Ecto neural progenitor cell (in vitro differentiated cells): Measurements from ENCODE around the gene GPN1.
"Not testable (repeated sequence)": the region's sequence is repeated elsewhere in the genome, so short reads cannot be mapped to it uniquely, and the experiment has no call there.

Experiments used
- DNase-seq: peaks from one replicate; pipeline ENCODE4 v3.0.0-alpha.2; 2018; ENCODE audit warnings: low spot score

The GPN1 gene

DNA sequence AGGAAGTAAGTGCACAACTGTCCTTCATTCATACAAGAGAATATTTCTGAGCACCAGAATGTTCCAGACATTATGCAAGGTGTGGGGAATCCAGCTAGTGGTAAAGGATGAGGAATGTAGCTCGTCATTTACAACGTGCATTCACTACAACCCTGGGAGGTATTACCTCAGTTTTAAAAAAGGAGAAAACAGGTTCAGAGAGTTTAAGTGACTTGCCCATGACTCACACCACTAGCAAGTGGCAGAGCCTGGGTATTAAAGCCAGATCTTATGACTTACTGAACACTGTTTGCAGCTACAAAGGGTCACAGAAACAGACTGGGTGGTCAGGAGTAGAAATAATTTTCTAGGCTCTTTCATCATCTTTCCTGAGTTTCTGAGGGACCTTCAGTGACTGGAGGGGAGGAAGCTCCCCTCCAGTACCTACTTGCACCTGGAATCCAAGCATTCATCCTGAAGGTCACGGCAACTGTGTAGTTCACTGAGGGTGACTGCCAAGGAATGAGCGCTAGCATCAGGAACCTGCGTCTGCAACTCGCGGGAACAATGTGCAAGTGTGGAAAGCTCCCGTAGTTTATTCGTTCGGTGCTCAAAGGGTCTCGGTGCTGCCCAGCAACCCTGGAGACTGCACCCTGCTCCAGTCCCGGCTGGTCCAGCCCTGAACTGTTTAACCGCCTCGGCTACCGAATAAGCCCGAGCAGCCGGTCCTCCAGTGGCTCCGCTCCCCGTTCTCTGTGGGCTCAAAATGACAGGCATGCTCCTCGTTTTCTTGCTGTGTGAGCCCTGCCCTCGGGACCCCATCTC, 685 bp upstream of the GPN1 start:
- DNase-seq = no peak

DNA sequence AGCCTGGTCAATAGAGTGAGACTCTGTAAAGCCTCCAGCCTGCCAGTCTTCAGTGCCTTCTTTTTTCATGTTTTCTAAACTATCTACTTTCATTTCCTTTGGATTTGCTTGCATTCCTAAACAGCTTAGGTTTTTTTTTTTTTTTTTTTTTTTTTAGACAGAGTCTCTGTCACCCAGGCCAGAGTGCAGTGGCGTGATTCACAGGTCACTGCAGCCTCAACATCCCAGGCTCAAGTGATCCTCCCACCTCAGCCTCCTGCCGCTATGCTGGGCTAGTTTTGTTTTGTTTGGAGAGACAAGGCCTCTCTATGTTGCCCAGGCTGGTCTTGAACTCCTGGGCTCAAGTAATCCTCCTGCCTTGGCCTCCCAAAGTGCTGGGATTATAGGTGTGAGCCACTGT, 1.4 kb downstream of the GPN1 start:
- not testable (repeated sequence) for DNase-seq

GRCh38 chr2:27634291-27634690, 5.4 kb downstream of the GPN1 start:
- DNase-seq = no peak

DNA sequence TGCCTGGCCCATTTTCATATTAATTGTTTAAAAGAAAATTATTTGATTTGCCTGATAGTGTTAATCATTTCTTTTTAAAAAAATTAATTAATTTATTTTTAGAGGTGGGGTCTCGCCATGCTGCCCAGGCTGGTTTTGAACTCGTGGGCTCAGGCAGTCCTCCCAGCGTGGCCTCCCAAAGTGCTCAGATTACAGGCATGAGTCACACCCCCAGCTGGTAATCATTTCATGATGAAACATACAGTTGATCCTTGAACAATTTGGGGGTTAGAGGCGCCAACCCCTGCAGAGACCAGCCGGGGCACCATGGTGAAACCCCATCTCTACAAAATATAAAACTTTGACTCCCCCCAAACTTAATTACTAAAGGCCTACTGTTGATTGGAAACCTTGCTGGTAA, 7.9 kb downstream of the GPN1 start:
- no peak for DNase-seq

- DNase-seq = no peak
These were observed 9.3 kb downstream of the GPN1 start for GRCh38 chr2:27638037-27638637.

DNA sequence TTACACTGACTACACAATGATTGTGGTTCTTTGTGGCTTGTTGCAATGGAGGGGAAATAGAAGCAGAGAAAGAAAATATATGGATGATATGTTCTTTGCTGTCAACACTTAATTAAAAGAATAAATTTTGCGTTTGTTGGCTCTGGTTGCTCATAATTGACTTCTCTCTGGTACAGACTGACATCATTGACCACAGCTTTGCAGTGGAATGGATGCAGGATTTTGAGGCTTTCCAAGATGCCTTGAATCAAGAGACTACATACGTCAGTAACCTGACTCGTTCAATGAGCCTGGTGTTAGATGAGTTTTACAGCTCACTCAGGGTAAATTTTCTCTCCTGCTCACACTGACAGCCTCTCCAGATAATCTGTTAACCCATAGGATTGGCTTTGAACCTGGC, 9.9 kb downstream of the GPN1 start:
- DNase-seq = no peak

DNA sequence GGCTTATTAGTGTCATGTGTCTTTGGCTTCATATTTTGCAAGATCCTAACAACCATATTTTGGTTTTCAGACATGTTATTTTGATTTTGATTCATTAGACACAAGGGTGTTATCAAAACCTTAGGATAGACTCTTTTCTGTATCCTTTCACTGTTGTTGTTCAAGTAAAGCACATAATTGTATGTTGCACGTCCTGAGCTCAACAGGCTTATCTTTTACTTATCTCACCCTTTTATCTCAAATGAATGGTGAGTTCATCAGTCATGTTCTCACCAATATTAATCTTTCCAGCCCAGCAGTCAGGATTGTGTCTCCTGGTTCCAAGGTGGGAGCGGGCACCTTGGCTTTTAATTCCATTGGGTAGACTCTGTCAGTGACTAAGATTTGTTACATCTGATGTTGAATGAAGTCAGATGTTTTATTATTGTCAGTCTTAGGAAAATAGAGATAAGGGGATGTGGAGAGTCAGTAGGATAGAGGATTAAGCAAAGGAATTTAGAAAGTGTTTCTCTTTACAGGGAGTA, 11.9 kb downstream of the GPN1 start:
- DNase-seq = no peak

GRCh38 chr2:27645197-27645596, 16.3 kb downstream of the GPN1 start:
- DNase-seq = no peak

DNA sequence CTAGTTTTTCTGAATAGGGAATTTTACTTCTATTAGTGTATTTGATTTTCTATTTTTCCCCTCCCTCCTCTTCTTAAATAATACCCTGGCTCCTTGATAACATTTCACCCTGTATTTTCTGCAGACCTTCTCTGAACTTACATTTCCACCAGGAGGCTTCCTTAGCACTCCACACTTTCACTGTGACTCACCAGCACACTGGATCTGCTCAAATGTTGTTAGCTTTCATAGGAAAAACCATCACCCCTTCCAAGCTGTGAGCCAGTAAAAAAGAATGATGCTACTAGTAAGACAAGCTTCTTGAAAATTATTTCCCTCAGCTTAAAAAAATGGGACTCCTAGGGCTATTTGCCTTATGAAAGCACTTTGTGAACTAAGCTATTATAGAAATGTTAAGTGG, 18.4 kb downstream of the GPN1 start:
- no peak for DNase-seq

- no peak for DNase-seq
These were observed 18.9 kb downstream of the GPN1 start for GRCh38 chr2:27647737-27648136.

DNA sequence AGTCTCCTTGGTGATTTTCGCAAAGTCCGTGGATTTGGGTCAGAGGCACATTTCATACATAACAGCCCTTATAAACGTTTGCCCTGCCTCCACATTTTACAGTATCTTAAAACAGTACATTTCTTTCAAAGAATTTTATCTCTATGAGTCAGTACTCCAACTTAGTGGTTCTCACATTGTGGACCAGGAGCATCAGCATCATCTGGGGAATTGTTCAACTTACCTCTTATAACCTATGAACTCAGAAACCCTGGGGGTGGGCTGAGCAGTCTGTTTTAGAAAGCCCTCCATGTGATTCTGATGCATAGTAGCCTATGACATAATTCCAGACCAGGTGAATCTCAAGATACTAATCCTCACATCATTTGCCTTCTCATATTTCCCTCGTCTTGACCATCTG, 22.2 kb downstream of the GPN1 start:
- DNase-seq = no peak

GRCh38 chr2:27652341-27652740, 23.5 kb downstream of the GPN1 start:
- no peak for DNase-seq

- no peak for DNase-seq
These were observed 23.9 kb downstream of the GPN1 start for GRCh38 chr2:27652790-27653189.

DNA sequence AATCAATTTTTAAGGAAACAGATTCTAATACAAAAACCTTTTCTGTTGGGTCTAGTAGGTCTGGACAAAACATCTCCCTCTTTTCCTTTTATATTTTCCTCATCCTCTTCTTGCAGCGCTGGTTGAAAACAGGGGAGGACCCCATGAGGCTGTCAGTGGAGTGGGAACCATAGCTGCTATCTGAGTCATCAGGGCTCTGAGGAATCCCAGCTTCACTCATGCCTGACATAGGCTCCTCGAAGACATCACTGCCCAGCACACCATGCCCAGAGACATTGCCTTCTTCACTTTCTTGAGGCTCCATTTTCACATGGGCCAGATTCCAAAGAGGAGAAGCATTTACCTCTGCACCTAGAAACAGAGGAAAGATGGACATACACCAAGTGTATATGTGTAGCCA, 24.5 kb downstream of the GPN1 start:
- no peak for DNase-seq

- no peak for DNase-seq
These were observed 26.5 kb downstream of the GPN1 start for GRCh38 chr2:27655155-27655951.

DNA sequence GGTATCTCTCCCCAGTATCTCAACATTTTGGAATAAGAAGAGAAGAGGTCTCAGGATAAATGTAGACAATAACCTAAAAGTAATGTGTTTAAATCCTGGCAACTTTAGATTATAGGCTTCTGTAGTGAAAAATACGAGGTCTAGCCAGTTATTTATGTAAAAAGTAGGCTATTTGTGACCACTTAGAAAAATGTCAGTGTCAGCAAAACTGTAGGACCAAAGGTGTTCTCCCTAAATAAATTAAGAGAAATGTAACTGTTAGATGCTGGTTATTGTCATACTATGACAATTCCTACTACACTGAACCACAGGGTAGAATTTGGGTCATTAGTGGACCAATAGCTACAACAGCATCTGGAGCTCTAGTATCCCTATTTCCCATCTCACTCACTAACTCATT, 32.5 kb downstream of the GPN1 start:
- DNase-seq = no peak

DNA sequence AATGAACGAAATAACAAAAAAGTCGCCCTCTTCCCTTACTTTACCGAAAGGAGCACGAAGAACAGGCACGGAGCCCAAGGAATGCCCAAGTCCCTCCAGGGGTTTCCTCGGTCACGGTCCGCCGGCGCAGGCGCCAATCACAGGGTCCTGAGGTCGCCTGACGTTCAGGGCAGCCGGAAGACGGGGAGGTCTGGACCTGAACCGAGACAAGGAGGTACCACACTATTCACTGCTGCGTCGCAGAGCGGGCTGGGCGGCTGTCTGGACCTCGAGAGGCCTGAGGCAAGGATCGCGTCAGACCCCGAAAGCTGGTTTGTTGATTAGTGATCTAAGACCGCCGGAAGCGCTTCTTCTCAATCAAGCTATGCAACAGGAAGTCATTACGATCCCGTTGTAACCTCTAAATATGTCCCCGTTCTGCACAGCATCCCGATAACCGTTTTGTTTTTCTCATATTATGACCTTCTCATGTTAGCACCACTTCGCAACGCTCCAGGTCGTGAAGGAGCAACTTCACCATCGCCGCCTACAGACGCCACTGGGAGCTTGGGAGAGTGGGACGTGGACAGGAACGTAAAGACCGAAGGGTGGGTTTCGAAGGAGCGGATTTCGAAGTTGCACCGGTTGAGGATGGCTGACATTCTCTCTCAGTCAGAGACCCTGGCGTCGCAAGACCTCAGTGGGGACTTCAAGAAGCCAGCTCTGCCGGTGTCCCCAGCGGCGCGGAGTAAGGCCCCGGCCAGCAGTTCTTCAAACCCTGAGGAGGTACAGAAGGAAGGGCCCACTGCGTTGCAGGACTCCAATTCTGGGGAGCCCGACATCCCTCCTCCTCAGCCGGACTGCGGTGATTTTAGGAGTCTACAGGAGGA, 34.7 kb downstream of the GPN1 start, which contains the start of the genes SLC4A1AP and SUPT7L:
Gene SLC4A1AP (plus strand): TSS at position 605 of the 869 bp plus-strand sequence. CDS start 26 bp downstream, at position 631.
Gene SUPT7L (minus strand): TSS at position 330 of the 869 bp plus-strand sequence. CDS start 1,422 bp downstream, outside the sequence.
- peak; percentile 87 for DNase-seq

DNA sequence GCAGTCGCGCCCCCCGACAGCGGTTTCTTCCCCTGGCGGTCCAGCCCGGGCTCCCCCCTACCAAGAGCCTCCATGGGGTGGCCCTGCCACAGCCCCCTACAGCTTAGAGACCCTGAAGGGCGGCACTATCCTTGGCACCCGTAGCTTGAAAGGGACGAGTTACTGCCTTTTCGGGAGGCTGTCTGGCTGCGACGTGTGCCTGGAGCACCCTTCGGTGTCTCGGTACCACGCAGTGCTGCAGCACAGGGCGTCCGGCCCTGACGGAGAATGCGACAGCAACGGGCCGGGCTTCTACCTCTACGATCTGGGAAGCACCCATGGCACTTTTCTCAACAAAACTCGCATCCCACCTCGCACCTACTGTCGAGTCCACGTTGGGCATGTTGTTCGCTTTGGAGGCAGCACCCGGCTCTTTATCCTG, 35.3 kb downstream of the GPN1 start:
- no peak for DNase-seq

DNA sequence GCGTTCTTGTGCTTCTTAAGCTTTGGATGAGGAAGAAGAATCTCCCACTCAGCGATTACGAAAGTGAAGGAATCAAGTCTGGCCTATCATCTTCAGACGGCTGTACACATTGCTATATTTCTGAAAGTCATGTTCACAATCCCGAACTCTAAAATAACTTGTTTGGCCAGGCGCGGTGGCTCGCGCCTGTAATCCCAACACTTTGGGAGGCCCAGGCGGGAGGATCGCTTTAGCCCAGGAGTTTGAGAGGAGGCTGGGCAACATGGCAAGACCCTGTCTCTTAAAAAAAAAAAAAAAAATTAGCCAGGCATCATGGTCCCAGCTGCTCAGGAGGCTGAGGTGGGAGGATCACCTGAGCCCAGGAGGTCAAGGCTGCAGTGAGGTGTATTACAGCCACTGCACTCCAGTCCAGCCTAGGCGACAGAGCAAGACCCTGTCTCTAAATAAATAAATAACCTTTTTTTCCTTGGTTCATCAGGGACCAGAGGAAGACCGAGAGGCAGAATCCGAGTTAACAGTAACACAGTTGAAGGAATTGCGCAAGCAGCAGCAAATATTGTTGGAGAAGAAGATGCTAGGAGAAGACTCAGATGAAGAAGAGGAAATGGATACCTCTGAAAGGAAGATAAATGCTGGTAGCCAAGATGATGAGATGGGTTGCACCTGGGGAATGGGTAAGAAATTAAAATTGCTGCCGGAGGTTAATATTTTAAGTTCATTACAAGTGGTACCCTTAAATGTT, 35.9 kb downstream of the GPN1 start:
- DNase-seq = no peak

DNA sequence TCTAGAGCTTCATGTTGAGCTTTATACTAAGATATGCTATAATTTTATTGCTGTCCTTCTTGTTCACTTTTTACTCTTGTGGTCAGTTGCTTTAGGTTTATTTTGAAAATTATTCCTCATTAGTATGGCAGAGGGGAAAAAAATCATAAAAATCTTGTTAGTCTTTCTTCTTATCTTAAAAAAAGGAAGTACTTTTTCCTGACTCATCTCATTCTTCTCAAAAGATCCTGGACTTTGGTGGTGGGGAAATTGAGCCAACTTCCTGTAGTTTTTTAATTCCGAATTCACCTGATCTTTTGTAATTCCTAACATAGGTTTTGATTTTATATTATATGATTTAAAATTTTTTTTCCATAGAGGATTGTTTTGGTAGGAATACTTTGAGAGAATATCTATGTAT, 38.6 kb downstream of the GPN1 start:
- no peak for DNase-seq

DNA sequence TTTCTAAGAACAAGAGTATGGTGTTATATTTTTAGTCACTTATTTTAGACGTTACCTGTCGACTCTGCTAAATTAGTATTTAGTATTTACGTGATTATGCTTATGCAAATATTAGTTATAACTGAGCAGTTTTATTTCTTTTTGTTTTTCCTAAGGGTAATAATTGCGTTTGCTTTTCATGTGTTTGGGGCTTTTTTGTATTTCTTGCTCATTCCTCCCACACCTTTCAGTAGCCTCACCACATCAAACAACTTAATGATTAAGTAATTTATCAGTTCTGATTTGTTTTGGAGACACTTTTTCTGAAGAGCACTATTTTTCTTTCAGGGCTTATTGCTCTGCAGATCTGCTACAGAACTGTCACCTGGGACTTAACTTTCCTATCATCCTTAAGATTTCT, 42.4 kb downstream of the GPN1 start:
- DNase-seq = no peak
